NCI-H524 treated with DMSO at 0.1 percent for 48 hours (cell line): ENCODE data around the gene NDUFB5.
"Not testable (repeated sequence)": the region's sequence is repeated elsewhere in the genome, so short reads cannot be mapped to it uniquely, and the experiment has no call there.

Source experiments
- DNase-seq: peaks from one replicate; lab custom pipeline; 2025; lab: John Stamatoyannopoulos, UW

The NDUFB5 gene

DNA sequence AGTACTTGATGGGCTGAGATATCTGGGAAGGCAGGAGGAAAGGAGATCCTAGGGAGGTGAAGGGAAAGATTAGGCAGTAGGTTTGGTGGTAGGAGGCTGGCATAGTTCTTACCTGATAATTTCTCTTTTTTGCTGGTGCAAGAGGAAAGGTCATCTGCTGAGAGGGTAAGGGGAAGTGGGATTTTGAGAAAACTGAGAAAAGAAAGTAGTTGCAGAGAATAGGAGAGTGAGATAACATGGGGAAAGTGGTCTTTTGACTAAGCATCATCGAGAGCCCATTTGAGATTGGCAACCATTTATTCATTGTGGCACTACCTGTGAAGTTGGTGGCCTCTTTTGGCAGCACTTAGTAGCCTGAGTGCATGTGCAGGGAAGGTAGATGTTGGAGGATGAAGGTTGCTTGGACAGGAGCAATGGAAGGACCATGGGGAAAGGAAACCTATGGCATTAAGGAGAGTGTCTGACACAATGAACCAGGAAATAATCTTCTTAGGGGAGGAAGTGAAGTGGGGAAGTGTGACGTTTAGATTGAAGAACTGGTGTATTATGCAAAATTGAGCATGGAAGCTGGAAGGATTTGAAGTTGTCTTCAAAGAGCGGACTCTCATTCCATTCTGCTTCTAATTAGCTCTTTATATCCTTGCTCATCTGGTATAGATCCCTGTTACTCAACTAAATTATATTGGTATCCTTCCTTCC lies 26.3 kb downstream of the NDUFB5 start:
- no peak for DNase-seq

DNA sequence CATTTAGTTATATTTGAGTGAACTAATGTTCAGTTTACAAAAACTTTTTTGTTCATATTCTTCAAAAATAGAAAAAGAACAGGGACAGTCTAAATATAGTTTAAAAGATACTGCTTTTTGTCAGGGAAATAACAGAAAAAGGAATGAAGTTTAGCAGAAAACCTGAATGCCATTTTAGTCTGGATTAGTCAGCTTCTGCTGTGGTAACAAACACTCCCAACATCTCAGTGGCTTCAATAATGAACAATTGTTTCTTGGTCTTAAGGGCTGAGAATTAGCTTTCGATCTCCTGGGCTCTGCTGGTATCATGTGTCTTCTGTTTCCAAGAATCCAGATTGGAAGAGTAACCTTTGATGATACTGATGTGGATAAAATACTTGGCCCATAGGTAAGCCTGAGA lies 35.9 kb downstream of the NDUFB5 start:
- DNase-seq: no peak

DNA sequence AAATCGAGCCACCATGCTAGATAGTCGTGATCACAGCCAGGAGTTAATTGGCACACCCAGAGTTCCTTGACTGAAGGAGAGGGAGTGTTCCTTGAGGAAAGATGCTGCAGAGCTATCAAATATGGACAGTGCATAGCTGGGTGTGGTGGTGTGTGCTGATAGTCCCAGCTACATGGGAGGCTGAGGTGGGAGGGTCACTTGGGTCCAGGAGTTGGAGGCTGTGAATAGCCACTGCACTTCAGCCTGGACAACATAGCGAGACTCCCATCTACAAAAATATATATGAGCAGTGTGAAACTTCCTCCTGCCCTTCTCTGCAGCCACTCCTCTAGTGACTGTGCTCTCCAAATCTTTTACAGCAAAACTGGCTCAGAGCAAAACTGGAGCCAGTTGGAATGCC lies 38.3 kb downstream of the NDUFB5 start:
- DNase-seq: no peak

GRCh38 chr3:179643837-179644236 lies 39.2 kb downstream of the NDUFB5 start:
- DNase-seq: not testable (repeated sequence)

GRCh38 chr3:179646177-179646576 lies 41.6 kb downstream of the NDUFB5 start:
- no peak for DNase-seq

- DNase-seq: no peak
These were observed 47.3 kb downstream of the NDUFB5 start for GRCh38 chr3:179651687-179652446.

DNA sequence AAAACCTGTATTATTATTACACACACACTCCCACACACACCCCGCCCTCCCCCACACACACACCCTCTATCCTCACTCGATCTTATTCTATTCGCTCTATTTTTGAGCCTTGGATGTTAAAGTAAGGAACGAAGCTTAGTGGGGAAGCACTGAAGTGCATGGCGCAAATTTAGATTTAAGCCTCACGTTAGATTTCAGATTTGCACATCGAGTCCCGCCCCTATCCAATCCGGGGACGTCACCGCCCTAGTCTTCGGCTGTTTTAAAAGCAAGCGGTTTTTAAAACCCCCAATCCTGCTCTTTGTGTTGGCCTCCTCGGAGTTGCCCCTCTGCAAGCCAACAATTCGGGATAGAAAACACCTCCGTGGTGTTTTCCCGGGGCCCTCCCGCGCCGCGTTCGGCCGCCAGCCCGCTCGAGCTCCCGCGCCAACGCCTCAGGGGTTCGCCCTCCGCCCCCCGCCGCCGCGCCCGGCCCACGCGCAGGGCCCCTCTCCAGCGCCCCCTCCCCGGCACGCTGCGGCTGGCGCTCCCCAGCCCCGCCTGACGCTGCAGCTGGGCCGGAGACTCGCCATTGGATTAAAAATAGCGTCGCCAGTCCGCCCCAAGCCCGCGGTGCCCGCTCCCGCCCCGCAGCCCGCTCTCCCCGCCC lies 48.0 kb downstream of the NDUFB5 start, which contains the start of gene USP13:
Gene USP13 (plus strand): TSS at position 594 of the 649 bp plus-strand sequence. CDS start 186 bp downstream, outside the sequence.
- DNase-seq: peak; percentile 47

GRCh38 chr3:179653096-179653797 lies 48.7 kb downstream of the NDUFB5 start:
- DNase-seq: peak; percentile 48

- no peak for DNase-seq
These were observed 50.6 kb downstream of the NDUFB5 start for GRCh38 chr3:179655236-179655635.

DNA sequence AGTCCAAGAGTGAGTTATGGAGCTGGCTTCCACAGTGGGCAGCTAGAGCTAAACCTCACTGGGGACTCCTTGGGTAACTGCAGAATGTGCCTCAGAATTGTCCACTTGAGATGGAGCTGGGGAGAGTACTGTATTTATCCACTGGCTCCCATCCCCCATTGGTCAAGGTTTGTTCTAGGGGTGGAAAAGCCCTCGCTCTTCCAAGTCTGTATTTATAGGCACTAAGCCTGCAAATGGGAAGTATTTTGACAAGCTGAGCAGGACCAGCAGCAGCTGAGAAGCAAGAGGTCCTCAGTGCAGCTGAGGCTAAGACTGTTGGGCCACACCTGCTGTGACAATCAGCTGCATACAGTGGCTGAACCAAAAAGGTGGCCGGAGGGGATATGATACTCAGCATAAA lies 54.0 kb downstream of the NDUFB5 start:
- DNase-seq: no peak

DNA sequence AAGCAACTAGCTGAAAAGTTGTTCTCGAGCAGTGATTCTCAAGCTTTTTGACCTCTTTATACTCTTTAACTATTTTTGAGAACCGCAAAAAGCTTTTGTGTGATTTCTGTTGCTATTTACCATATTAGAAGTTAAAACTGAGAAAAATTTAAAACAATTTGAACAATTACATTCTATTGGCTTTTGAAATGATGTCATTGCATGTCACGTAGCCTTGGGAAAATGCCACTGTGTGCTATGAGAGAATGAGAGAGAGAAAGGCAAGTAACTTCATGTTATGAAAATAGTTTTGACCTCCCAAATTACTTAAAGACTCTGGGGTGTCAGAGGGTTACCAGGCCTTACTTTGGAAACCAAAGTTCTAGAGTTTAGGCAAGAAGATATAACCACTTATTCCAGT lies 56.3 kb downstream of the NDUFB5 start:
- no peak for DNase-seq

DNA sequence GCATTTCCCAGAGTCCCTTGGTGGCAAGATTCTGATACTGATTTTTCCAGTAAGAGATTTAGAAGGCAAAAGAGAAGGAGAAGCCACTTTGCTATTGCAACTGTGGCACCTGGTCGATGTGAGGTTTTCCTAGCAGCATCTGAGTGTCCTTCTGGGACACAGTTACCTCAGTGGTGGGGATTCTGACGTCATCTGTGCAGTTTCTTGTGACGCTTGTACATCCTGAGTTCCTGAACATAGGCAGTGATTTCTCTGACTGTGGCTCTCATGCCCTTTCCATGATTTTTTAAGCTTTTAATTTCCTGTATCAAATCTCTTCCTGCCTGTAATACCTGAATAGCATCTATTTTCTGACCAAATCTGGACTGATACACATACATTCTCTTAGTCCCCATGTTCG lies 57.2 kb downstream of the NDUFB5 start:
- no peak for DNase-seq

DNA sequence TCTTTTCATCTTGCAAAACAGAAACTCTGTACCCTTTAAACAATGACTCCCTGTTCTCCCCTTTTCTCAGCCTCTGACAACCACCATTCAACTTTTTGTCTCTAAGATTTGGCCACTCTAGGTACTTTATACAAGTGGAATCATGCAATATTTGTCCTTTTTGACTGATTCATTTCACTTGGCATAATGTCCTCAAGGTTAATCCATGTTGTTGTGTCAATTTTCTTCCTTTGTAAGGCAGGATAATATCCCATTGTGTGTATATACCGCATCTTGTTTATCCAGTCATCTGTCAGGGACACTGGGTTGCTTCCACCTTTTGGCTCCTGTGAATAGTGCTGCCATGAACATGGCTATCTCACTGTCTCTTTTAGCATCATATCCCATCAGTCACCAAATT lies 58.5 kb downstream of the NDUFB5 start:
- no peak for DNase-seq

DNA sequence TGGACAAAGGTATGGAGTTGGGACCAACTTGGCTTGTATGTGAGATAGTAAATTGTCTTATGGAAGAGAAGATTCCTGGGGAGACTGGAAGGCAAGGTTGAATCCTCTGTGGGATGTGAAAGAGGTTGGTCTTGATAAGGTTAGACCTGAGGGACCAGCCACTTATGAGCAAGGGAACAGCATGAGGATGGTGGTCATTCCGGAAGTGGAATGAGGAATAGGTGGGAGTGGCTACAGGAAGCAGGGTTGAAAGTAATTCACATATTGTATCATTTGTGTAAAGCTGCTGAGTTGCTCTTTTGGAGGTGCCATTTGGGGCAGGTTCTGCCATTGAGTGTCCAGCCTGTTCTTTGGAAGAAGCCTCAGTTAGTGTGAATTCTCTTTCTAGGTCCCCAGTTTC lies 61.4 kb downstream of the NDUFB5 start:
- no peak for DNase-seq

- peak; percentile 98 for DNase-seq
These were observed 61.9 kb downstream of the NDUFB5 start for GRCh38 chr3:179666436-179667035.

DNA sequence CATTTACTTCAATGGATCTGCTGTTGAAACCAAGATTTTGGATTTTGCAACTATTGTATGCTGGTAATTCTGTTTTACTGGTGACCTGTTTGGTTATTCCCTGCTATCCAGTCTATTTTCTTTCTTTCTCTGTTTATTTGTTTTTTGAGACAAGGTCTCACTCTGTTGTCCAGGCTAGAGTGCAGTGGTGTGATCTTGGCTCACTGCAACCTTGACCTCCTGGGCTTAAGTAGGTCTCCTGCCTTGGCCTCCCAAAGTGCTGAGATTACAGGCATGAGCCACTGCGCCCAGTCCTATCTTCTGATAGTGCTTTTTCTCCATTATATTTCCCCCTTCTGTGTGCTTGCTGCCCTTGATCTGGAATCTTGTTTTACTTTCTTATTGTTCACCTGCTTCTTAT lies 63.8 kb downstream of the NDUFB5 start:
- DNase-seq: no peak

DNA sequence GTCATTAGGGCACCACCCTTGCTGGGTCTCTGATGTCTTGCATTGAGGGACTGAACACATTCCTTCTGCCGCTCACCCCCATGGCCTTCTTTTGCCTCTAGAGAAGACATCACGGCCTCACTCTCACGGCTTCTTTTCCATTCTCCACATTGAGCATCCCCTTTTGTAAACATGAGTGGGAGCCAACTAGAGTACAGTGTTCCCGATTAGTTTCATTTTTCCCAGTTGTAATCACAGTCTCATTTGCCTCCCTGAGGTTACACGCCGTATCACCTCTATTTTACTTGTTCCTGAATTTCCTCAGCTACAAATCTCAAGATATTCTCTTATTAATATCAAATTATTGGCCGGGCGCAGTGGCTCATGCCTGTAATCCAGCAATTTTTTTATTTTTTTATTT lies 65.7 kb downstream of the NDUFB5 start:
- DNase-seq: no peak

GRCh38 chr3:179671309-179671708 lies 66.7 kb downstream of the NDUFB5 start:
- DNase-seq: no peak

DNA sequence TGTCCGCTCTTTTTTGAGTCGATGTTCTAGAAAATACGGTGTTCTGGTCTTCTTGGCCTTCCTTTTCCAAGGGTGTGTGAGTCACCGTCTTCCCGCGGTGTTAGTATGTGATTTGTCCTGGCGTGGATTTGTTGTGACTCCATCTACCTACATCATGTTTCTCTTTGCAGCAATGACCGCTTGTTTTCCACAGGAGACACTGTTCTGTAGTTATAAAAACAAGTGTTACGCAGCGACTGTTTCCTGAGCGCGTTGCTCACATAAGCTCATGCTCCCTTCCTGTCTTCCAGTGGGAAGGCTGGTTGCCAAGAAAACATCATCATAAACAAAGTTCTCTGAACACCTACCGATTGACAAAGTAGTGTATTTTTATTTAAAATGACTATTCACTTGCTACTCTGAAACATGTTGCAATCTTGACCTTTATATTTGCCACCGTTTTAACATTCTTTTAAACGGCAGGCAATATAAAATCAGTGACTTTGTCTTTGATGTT lies 67.2 kb downstream of the NDUFB5 start:
- DNase-seq: no peak

DNA sequence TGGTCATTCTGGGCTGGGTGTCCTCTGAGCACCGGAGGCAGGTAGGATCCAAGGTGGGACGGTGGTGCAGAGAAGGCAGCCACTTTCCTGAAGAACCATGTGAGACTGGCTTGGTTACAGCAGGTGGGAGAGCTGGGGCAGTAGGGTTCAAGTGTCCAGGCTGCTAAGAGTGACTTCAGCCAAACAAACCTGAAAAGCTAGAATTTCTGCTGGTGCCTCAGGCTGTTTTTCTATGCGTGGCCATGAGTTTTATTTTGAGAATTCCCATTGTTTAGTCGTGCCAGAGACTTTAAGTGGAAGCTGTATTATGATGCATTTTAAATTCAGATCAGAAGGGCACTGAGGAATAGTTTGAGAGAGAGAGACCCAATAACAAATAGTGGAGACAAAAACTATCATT lies 68.3 kb downstream of the NDUFB5 start:
- DNase-seq: no peak

GRCh38 chr3:179673523-179673922 lies 68.9 kb downstream of the NDUFB5 start:
- DNase-seq: no peak

GRCh38 chr3:179676081-179676480 lies 71.5 kb downstream of the NDUFB5 start:
- no peak for DNase-seq
